ENCODE data around the gene RNASE12.

- TF ChIP-seq CTCF (IDR thresholded peaks at IDR 0.05), result no peak
- no peak for TF ChIP-seq POLR2A (IDR thresholded peaks at IDR 0.05)
- no peak for TF ChIP-seq POLR2AphosphoS5 (IDR thresholded peaks at IDR 0.05; ENCODE audit: insufficient read depth in 1 of 2, low read depth in 1 of 2)
Observed at GRCh38 chr14:20612403-20612802, 21.2 kb upstream of the RNASE12 start.

All from vagina (tissue), 2 donors.